Suprapubic skin (tissue), 3 donors: ENCODE results near the gene UACA.
"Not testable (repeated sequence)": the region's sequence is repeated elsewhere in the genome, so short reads cannot be mapped to it uniquely, and the experiment has no call there.

Source experiments
- EP300 ChIP-seq: sonication (generic); formaldehyde crosslinking; IDR thresholded peaks from one replicate; pipeline ENCODE4 v1.6.1; 2017; ENCODE audit warnings: antibody characterized with exemption
- TF ChIP-seq, protein P1 (sequence below), 2 donors: fragments of 200-600 bp in 1 of 2; fragments of 450-650 bp in 1 of 2; sonication (generic) in 1 of 2; IDR thresholded peaks; one replicate each; pipeline ENCODE4 v1.5.1; 2016 to 2019; ENCODE audit warnings: antibody characterized with exemption in 2 of 2, mild to moderate bottlenecking in 1 of 2, moderate library complexity in 1 of 2

DNA sequence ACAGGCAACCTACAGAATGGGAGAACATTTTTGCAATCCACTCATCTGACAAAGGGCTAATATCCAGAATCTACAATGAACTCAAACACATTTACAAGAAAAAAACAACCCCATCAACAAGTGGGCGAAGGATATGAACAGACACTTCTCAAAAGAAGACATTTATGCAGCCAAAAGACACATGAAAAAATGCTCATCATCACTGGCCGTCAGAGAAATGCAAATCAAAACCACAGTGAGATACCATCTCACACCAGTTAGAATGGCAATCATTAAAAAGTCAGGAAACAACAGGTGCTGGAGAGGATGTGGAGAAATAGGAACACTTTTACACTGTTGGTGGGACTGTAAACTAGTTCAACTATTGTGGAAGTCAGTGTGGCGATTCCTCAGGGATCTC, 100.3 kb downstream of the UACA start:
- TF ChIP-seq, protein P1, sequence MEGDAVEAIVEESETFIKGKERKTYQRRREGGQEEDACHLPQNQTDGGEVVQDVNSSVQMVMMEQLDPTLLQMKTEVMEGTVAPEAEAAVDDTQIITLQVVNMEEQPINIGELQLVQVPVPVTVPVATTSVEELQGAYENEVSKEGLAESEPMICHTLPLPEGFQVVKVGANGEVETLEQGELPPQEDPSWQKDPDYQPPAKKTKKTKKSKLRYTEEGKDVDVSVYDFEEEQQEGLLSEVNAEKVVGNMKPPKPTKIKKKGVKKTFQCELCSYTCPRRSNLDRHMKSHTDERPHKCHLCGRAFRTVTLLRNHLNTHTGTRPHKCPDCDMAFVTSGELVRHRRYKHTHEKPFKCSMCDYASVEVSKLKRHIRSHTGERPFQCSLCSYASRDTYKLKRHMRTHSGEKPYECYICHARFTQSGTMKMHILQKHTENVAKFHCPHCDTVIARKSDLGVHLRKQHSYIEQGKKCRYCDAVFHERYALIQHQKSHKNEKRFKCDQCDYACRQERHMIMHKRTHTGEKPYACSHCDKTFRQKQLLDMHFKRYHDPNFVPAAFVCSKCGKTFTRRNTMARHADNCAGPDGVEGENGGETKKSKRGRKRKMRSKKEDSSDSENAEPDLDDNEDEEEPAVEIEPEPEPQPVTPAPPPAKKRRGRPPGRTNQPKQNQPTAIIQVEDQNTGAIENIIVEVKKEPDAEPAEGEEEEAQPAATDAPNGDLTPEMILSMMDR (IDR thresholded peaks at IDR 0.05) = not testable (repeated sequence)
- not testable (repeated sequence) for TF ChIP-seq EP300
